KMS-11 (cell line): ENCODE data around the gene TAT.
"Not testable (repeated sequence)": the region's sequence is repeated elsewhere in the genome, so short reads cannot be mapped to it uniquely, and the experiment has no call there.

ENCODE experiments used
- H2AFZ ChIP-seq: fragments of 200-600 bp; sonication (generic); 2 replicates; pipeline ENCODE4 v1.6.1; 2016; ENCODE audit warnings: antibody characterized with exemption, mixed run types, low read depth
- H3K27ac ChIP-seq: fragments of 200-600 bp; sonication (generic); 2 replicates; pipeline ENCODE4 v1.6.1; 2016; ENCODE audit warnings: mild to moderate bottlenecking, mixed run types
- H3K27me3 ChIP-seq: fragments of 200-600 bp; sonication (generic); 2 replicates; pipeline ENCODE4 v1.6.1; 2017; ENCODE audit warnings: mild to moderate bottlenecking, low read depth, mixed run types, moderate library complexity; ENCODE audit not compliant: insufficient read depth
- H3K36me3 ChIP-seq: fragments of 200-600 bp; sonication (generic); 2 replicates; pipeline ENCODE4 v1.6.1; 2017; ENCODE audit warnings: mild to moderate bottlenecking, mixed run types; ENCODE audit not compliant: insufficient read depth
- H3K4me1 ChIP-seq: fragments of 200-600 bp; sonication (generic); 2 replicates; pipeline ENCODE4 v1.6.1; 2016; ENCODE audit warnings: mild to moderate bottlenecking, low read depth, mixed run types; ENCODE audit not compliant: poor library complexity, severe bottlenecking
- H3K4me2 ChIP-seq: fragments of 200-600 bp; sonication (generic); 2 replicates; pipeline ENCODE4 v1.7.0; 2016; ENCODE audit warnings: mild to moderate bottlenecking, mixed run types
- H3K4me3 ChIP-seq: fragments of 200-600 bp; sonication (generic); IDR thresholded peaks from 2 replicates; pipeline ENCODE4 v1.6.1; 2017; ENCODE audit warnings: low read depth, low read length, mixed read lengths; ENCODE audit not compliant: insufficient read depth
- H3K79me2 ChIP-seq: fragments of 200-600 bp; sonication (generic); 2 replicates; pipeline ENCODE4 v1.6.1; 2016; ENCODE audit warnings: low read depth, mixed run types; ENCODE audit not compliant: insufficient read depth
- H3K9ac ChIP-seq: fragments of 200-600 bp; sonication (generic); 2 replicates; pipeline ENCODE4 v1.6.1; 2016; ENCODE audit warnings: mild to moderate bottlenecking, mixed run types
- H4K20me1 ChIP-seq: fragments of 200-600 bp; sonication (generic); 2 replicates; pipeline ENCODE4 v1.6.1; 2016; ENCODE audit warnings: mild to moderate bottlenecking, mixed run types; ENCODE audit not compliant: insufficient read depth
- CTCF ChIP-seq: fragments of 200-600 bp; sonication (generic); conservative IDR thresholded peaks from 2 replicates; pipeline ENCODE4 v1.6.1; 2017; ENCODE audit warnings: low read depth, mild to moderate bottlenecking, antibody characterized with exemption, low read length, moderate library complexity, mixed read lengths

Gene TAT

GRCh38 chr16:71562552-71562951, 14.3 kb downstream of the TAT start:
- Histone ChIP-seq H3K79me2 (no peaks in the 10 kb centered on the region), H3K36me3 (no peaks in the 10 kb centered on the region)

GRCh38 chr16:71561886-71562285, 15.0 kb downstream of the TAT start:
- not testable (repeated sequence) for H3K4me3 ChIP-seq, H3K79me2 ChIP-seq, H2AFZ ChIP-seq, H3K4me2 ChIP-seq, H3K27ac ChIP-seq, H3K36me3 ChIP-seq, H4K20me1 ChIP-seq, H3K9ac ChIP-seq, H3K27me3 ChIP-seq
- H3K4me1 ChIP-seq, result peaks cover 18% of the 10 kb centered on the region

More at GRCh38 chr16:71562552-71562951, 14.3 kb downstream of the TAT start:
- Histone ChIP-seq H2AFZ (no peak overlapping the region), H3K9ac (no peak overlapping the region), H3K27me3 (no peaks in the 10 kb centered on the region), H3K4me1 (peaks cover 18% of the 10 kb centered on the region), H3K27ac (no peak overlapping the region), H4K20me1 (no peaks in the 10 kb centered on the region), H3K4me2 (no peak overlapping the region), H3K4me3 (no peak overlapping the region)
- no peak for TF ChIP-seq CTCF

- H3K27ac ChIP-seq, result no peak overlapping the region
- peaks cover 7% of the 10 kb centered on the region for H3K4me1 ChIP-seq
- no peaks in the 10 kb centered on the region for H3K36me3 ChIP-seq
- no peak overlapping the region for H2AFZ ChIP-seq
- no peaks in the 10 kb centered on the region for H3K27me3 ChIP-seq
- H3K79me2 ChIP-seq, result no peaks in the 10 kb centered on the region
- no peak overlapping the region for H3K4me2 ChIP-seq
- no peak overlapping the region for H3K4me3 ChIP-seq
- H4K20me1 ChIP-seq, result no peaks in the 10 kb centered on the region
- no peak overlapping the region for H3K9ac ChIP-seq
- TF ChIP-seq CTCF, result no peak
Observed at GRCh38 chr16:71559855-71560254, 17.0 kb downstream of the TAT start.

- TF ChIP-seq CTCF, result no peak
- Histone ChIP-seq H3K4me2 (no peak overlapping the region), H3K27me3 (no peaks in the 10 kb centered on the region), H3K36me3 (no peaks in the 10 kb centered on the region), H3K9ac (no peak overlapping the region), H2AFZ (no peak overlapping the region), H4K20me1 (no peaks in the 10 kb centered on the region), H3K4me3 (no peak overlapping the region), H3K79me2 (no peaks in the 10 kb centered on the region), H3K27ac (no peak overlapping the region), H3K4me1 (no peaks in the 10 kb centered on the region)
Observed at GRCh38 chr16:71557954-71558582, 18.8 kb downstream of the TAT start.

- no peak overlapping the region for H3K4me3 ChIP-seq
- H3K9ac ChIP-seq, result no peak overlapping the region
- no peak overlapping the region for H2AFZ ChIP-seq
- no peaks in the 10 kb centered on the region for H4K20me1 ChIP-seq
- H3K4me1 ChIP-seq, result no peaks in the 10 kb centered on the region
- no peak for TF ChIP-seq CTCF
- no peak overlapping the region for H3K27ac ChIP-seq
- no peaks in the 10 kb centered on the region for H3K27me3 ChIP-seq
- no peaks in the 10 kb centered on the region for H3K36me3 ChIP-seq
- H3K4me2 ChIP-seq, result no peak overlapping the region
- H3K79me2 ChIP-seq, result no peaks in the 10 kb centered on the region
Observed at GRCh38 chr16:71557299-71557698, 19.6 kb downstream of the TAT start.
